Neural cell (in vitro differentiated cells): ENCODE results near the gene DSCAML1. TPM values are rescaled to one million over a fixed set of nuclear protein-coding genes. Genes with fewer than 3 reads are reported as not detected.

Experiments
- H2AFZ ChIP-seq: fragments of 200-600, 300-800 bp; sonication (generic), shearing (Covaris generic); 2 replicates; pipeline ENCODE4 v1.6.0; 2014; ENCODE audit warnings: low read depth, mild to moderate bottlenecking, antibody characterized with exemption, low read length, moderate library complexity
- H3F3A ChIP-seq: fragments of 200-600 bp; shearing (Covaris generic); 2 replicates; pipeline ENCODE4 v1.6.1; 2016; ENCODE audit warnings: mild to moderate bottlenecking, moderate library complexity, mixed read lengths, antibody characterized with exemption, low read length; ENCODE audit not compliant: insufficient read depth, poor library complexity, severe bottlenecking
- H3K27ac ChIP-seq: fragments of 200-600, 300-800 bp; sonication (generic), shearing (Covaris generic); 2 replicates; pipeline ENCODE4 v1.5.1; 2014; ENCODE audit warnings: mild to moderate bottlenecking, low read length, moderate library complexity
- H3K27me3 ChIP-seq: fragments of 300-800, 200-600 bp; sonication (generic), shearing (Covaris generic); 2 replicates; pipeline ENCODE4 v1.6.0; 2014; ENCODE audit warnings: mild to moderate bottlenecking, low read depth, low read length, moderate library complexity; ENCODE audit not compliant: insufficient read depth
- H3K36me3 ChIP-seq: fragments of 300-800, 200-600 bp; sonication (generic), shearing (Covaris generic); 2 replicates; pipeline ENCODE4 v1.5.1; 2014; ENCODE audit warnings: mild to moderate bottlenecking, antibody characterized with exemption, low read length, moderate library complexity; ENCODE audit not compliant: insufficient read depth
- H3K4me2 ChIP-seq: fragments of 300-800, 200-600 bp; sonication (generic), shearing (Covaris generic); 2 replicates; pipeline ENCODE4 v1.6.0; 2014; ENCODE audit warnings: mild to moderate bottlenecking, low read length
- H3K4me3 ChIP-seq: fragments of 300-800, 200-600 bp; sonication (generic), shearing (Covaris generic); 2 replicates; pipeline ENCODE4 v1.5.1; 2014; ENCODE audit warnings: mild to moderate bottlenecking, low read length, moderate library complexity
- H3K79me2 ChIP-seq: fragments of 200-600 bp; shearing (Covaris generic); replicated peaks from 2 replicates; pipeline ENCODE4 v1.6.0; 2014; ENCODE audit warnings: mild to moderate bottlenecking, low read length, moderate library complexity; ENCODE audit not compliant: insufficient read depth
- H3K9ac ChIP-seq: fragments of 300-800, 200-600 bp; sonication (generic), shearing (Covaris generic); 2 replicates; pipeline ENCODE4 v1.6.1; 2016; ENCODE audit warnings: mild to moderate bottlenecking, low read length, mixed read lengths
- H3K9me2 ChIP-seq: fragments of 200-600 bp; shearing (Covaris generic); 2 replicates; pipeline ENCODE4 v1.6.1; 2016; ENCODE audit warnings: mild to moderate bottlenecking, low read length, mixed read lengths; ENCODE audit not compliant: insufficient read depth
- H3K9me3 ChIP-seq: fragments of 200-600, 300-800 bp; sonication (generic), shearing (Covaris generic); 2 replicates; pipeline ENCODE4 v1.6.1; 2016; ENCODE audit warnings: mild to moderate bottlenecking, mixed run types, low read length, moderate library complexity, mixed read lengths
- H4K20me1 ChIP-seq: fragments of 200-600 bp; shearing (Covaris generic); 2 replicates; pipeline ENCODE4 v1.6.1; 2016; ENCODE audit warnings: mild to moderate bottlenecking, mixed run types; ENCODE audit not compliant: insufficient read depth
- EP300 ChIP-seq: fragments of 450-650 bp; conservative IDR thresholded peaks from 2 replicates; pipeline ENCODE4 v1.6.1; 2014; ENCODE audit warnings: antibody characterized with exemption, mild to moderate bottlenecking, moderate library complexity; ENCODE audit not compliant: poor library complexity, severe bottlenecking
- EZH2 ChIP-seq: fragments of 200-600, 300-800 bp; shearing (Covaris generic), sonication (generic); IDR thresholded peaks from 2 replicates; pipeline ENCODE4 v1.6.1; 2014; ENCODE audit warnings: antibody characterized with exemption, low read length, borderline replicate concordance, mild to moderate bottlenecking; ENCODE audit not compliant: insufficient read depth, poor library complexity, severe bottlenecking
- MXI1 ChIP-seq: fragments of 450-650 bp; conservative IDR thresholded peaks from 2 replicates; pipeline ENCODE4 v1.6.1; 2014; ENCODE audit warnings: antibody characterized with exemption, mild to moderate bottlenecking; ENCODE audit not compliant: poor library complexity, severe bottlenecking
- POLR2AphosphoS5 ChIP-seq: IDR thresholded peaks from 2 replicates; pipeline ENCODE4 v1.6.1; 2012
- RAD21 ChIP-seq: fragments of 450-650 bp; conservative IDR thresholded peaks from 2 replicates; pipeline ENCODE4 v1.6.1; 2014; ENCODE audit warnings: antibody characterized with exemption, mild to moderate bottlenecking, moderate library complexity
- REST ChIP-seq: IDR thresholded peaks from 2 replicates; pipeline ENCODE4 v1.6.1; 2012; ENCODE audit warnings: borderline replicate concordance
- SMC3 ChIP-seq: fragments of 450-650 bp; conservative IDR thresholded peaks from 2 replicates; pipeline ENCODE4 v1.6.1; 2014; ENCODE audit warnings: antibody characterized with exemption, mild to moderate bottlenecking, moderate library complexity; ENCODE audit not compliant: poor library complexity
- TAF1 ChIP-seq: IDR thresholded peaks from 2 replicates; pipeline ENCODE4 v1.6.1; 2012; ENCODE audit warnings: low read depth
- polyA plus RNA-seq: library from polyadenylated mRNA; depleted of rRNA; stranded (reverse); fragments of >200 nt; gene quantifications from 2 replicates; pipeline ENCODE4 v1.2.3, GENCODE V29; 2014
- TF ChIP-seq, protein P1 (sequence below): fragments of 450-650 bp; IDR thresholded peaks from 2 replicates; pipeline ENCODE4 v1.5.1; 2014; ENCODE audit warnings: antibody characterized with exemption, mild to moderate bottlenecking, moderate library complexity; ENCODE audit not compliant: poor library complexity, severe bottlenecking

DSCAML1 gene
- polyA plus RNA-seq, 1 donor from 2014 or later = 1.3 TPM

GRCh38 chr11:117519590-117519989, 277.4 kb downstream of the DSCAML1 start:
- no peaks in the 10 kb centered on the region for H3K36me3 ChIP-seq
- no peak for TF ChIP-seq REST
- no peak for TF ChIP-seq EP300
- TF ChIP-seq RAD21 = no peak
- TF ChIP-seq EZH2 = no peak
- TF ChIP-seq MXI1 = no peak
- TF ChIP-seq SMC3 = no peak
- TF ChIP-seq TAF1 = no peak
- TF ChIP-seq, protein P1, sequence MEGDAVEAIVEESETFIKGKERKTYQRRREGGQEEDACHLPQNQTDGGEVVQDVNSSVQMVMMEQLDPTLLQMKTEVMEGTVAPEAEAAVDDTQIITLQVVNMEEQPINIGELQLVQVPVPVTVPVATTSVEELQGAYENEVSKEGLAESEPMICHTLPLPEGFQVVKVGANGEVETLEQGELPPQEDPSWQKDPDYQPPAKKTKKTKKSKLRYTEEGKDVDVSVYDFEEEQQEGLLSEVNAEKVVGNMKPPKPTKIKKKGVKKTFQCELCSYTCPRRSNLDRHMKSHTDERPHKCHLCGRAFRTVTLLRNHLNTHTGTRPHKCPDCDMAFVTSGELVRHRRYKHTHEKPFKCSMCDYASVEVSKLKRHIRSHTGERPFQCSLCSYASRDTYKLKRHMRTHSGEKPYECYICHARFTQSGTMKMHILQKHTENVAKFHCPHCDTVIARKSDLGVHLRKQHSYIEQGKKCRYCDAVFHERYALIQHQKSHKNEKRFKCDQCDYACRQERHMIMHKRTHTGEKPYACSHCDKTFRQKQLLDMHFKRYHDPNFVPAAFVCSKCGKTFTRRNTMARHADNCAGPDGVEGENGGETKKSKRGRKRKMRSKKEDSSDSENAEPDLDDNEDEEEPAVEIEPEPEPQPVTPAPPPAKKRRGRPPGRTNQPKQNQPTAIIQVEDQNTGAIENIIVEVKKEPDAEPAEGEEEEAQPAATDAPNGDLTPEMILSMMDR = no peak
- no peak for TF ChIP-seq POLR2AphosphoS5
- no peak overlapping the region for H3K9ac ChIP-seq
- no peaks in the 10 kb centered on the region for H3K9me2 ChIP-seq
- H3K79me2 ChIP-seq = no peaks in the 10 kb centered on the region
- H3K27me3 ChIP-seq = no peaks in the 10 kb centered on the region
- H3K27ac ChIP-seq = no peak overlapping the region
- no peak overlapping the region for H2AFZ ChIP-seq
- H3K4me3 ChIP-seq = no peak overlapping the region
- H3K4me2 ChIP-seq = no peak overlapping the region
- H4K20me1 ChIP-seq = no peaks in the 10 kb centered on the region
- no peaks in the 10 kb centered on the region for H3K9me3 ChIP-seq
- H3F3A ChIP-seq = no peaks in the 10 kb centered on the region

DNA sequence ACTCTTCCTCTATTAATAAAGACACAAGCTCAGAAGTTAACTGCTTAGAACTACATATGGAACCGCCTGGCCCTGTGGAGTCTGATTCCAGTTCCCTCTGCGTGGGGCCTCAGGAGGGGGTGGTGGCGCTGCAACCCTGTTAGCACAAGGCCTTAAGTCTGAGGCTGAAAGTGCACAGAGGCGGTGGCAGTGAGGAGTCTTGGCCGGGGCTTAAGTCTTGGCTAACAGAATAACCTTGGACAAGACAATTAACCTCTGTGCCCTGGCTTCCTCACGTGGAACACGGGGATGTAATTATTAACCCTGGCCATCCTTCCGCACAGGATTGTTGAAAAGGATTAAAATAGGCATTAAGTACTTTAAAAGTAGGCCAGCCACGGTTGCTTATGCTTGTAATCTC, 277.8 kb downstream of the DSCAML1 start:
- Histone ChIP-seq H3K79me2 (no peaks in the 10 kb centered on the region), H3K9me2 (no peaks in the 10 kb centered on the region), H3K4me2 (no peak overlapping the region), H3K36me3 (no peaks in the 10 kb centered on the region), H3F3A (no peaks in the 10 kb centered on the region), H3K9me3 (no peaks in the 10 kb centered on the region), H3K4me3 (no peak overlapping the region), H3K27me3 (no peaks in the 10 kb centered on the region), H3K27ac (no peak overlapping the region), H4K20me1 (no peaks in the 10 kb centered on the region), H3K9ac (no peak overlapping the region), H2AFZ (no peak overlapping the region)
- no peak for TF ChIP-seq REST
- no peak for TF ChIP-seq MXI1
- no peak for TF ChIP-seq TAF1
- TF ChIP-seq, protein P1 = no peak
- no peak for TF ChIP-seq POLR2AphosphoS5
- no peak for TF ChIP-seq EP300
- no peak for TF ChIP-seq EZH2
- no peak for TF ChIP-seq RAD21
- no peak for TF ChIP-seq SMC3
